Aorta (tissue), 5 donors: ENCODE results near the gene CASP3. TPM values are rescaled to one million over a fixed set of nuclear protein-coding genes. Genes with fewer than 3 reads are reported as not detected.

Experiments used
- ATAC-seq: fragments of 200-7000 bp; cut with Tn5 transposase; one replicate; pipeline ENCODE4 v1.9.1; 2022; ENCODE audit warnings: moderate library complexity; ENCODE audit not compliant: low FRiP score
- DNase-seq, 2 donors: peaks; one replicate each; pipeline ENCODE4 v3.0.0-alpha.2; 2020
- H3K27ac ChIP-seq, 2 donors: one replicate each; pipeline ENCODE4 v1.5.1; 2013; ENCODE audit warnings: low read length in 2 of 2, mild to moderate bottlenecking in 2 of 2, moderate library complexity in 2 of 2, control low read depth in 1 of 2, inconsistent platforms in 1 of 2, low read depth in 1 of 2
- H3K27me3 ChIP-seq, 2 donors: one replicate each; pipeline ENCODE4 v1.6.1; 2013; ENCODE audit warnings: control low read depth in 1 of 2, low read length in 1 of 2, mild to moderate bottlenecking in 1 of 2, moderate library complexity in 1 of 2; ENCODE audit not compliant: insufficient read depth in 2 of 2, control insufficient read depth in 1 of 2
- H3K36me3 ChIP-seq, 2 donors: one replicate each; pipeline ENCODE4 v1.6.1; 2013; ENCODE audit warnings: control low read depth in 1 of 2, low read length in 1 of 2, mild to moderate bottlenecking in 1 of 2; ENCODE audit not compliant: insufficient read depth in 2 of 2, control insufficient read depth in 1 of 2
- H3K4me1 ChIP-seq, 2 donors: one replicate each; pipeline ENCODE4 v1.6.1; 2013; ENCODE audit warnings: low read length in 2 of 2, control low read depth in 1 of 2, mild to moderate bottlenecking in 1 of 2, moderate library complexity in 1 of 2; ENCODE audit not compliant: insufficient read depth in 2 of 2, control insufficient read depth in 1 of 2
- H3K4me3 ChIP-seq, 2 donors: one replicate each; pipeline ENCODE4 v1.5.1; 2013; ENCODE audit warnings: low read length in 2 of 2, control low read depth in 1 of 2, mild to moderate bottlenecking in 1 of 2
- H3K9me3 ChIP-seq: one replicate; pipeline ENCODE4 v1.6.1; 2013; ENCODE audit warnings: mild to moderate bottlenecking, low read length; ENCODE audit not compliant: control insufficient read depth
- WGBS, 2 donors: extraction: QIAGEN DNeasy Blood & Tissue Kit; methylation state at CpG; one replicate each; pipeline ENCODE4 v1.1.7; 2013; 5-methylcytosine and 5-hydroxymethylcytosine counted together
- intact Hi-C, 2 donors: fragments of 100-400 bp; cut with DNase I; formaldehyde crosslinking; loops; one replicate each; pipeline versions ENCODE4 v1.14.2 to v1.15.0; 2022
- polyA plus RNA-seq, 2 donors: library from polyadenylated mRNA; stranded (reverse); fragments of 200-250 nt; gene quantifications; one replicate each; pipeline ENCODE4 v1.2.3, GENCODE V29; 2013
- total RNA-seq, 2 donors: library from RNA; stranded (reverse); fragmentation: NEBNext Ultra II Directional; extraction: Animal tissue kit (Norgen Biotek cat#: 25700); gene quantifications; one replicate each; pipeline ENCODE4 v1.2.1, GENCODE V29; 2021
- donor health status: healthy with polysubstance abuse.
- donor health status: Bipolar disorder and iron deficiency.
- donor health status: DM: no; HTN: no; CAD: no.
- donor health status: DM: no; HTN: no; CAD: no.
- donor health status: DM: yes; HTN: yes; CAD: no.

Gene CASP3
- total and polyA plus RNA-seq, 4 donors: 9.9 to 23.2 (median 18.6) TPM

- intact Hi-C loops: no loop called here
- H3K4me1 ChIP-seq: no peaks in the 10 kb centered on the region
- DNase-seq: no peak
- H3K27ac ChIP-seq: no peak overlapping the region
- no peaks in the 10 kb centered on the region for H3K36me3 ChIP-seq
- no peak for ATAC-seq
- 71 to 79% methylated on average over 3 of the region's 3 CpGs for WGBS, 2 donors
- no peaks in the 10 kb centered on the region for H3K9me3 ChIP-seq
- H3K4me3 ChIP-seq: no peak overlapping the region
- H3K27me3 ChIP-seq: no peaks in the 10 kb centered on the region
Observed at GRCh38 chr4:184590196-184590595, 59.1 kb downstream of the CASP3 start.

GRCh38 chr4:184588893-184589292 lies 60.4 kb downstream of the CASP3 start:
- no peak for ATAC-seq
- Histone ChIP-seq H3K27ac (no peak overlapping the region), H3K27me3 (no peaks in the 10 kb centered on the region), H3K4me3 (no peak overlapping the region), H3K9me3 (no peaks in the 10 kb centered on the region), H3K4me1 (no peaks in the 10 kb centered on the region), H3K36me3 (no peaks in the 10 kb centered on the region)
- intact Hi-C loops: no loop called here
- WGBS, 2 donors: 83 to 85% methylated on average over 8 of the region's 8 CpGs
- no peak for DNase-seq

- no peak for ATAC-seq
- Histone ChIP-seq H3K27ac (no peak overlapping the region), H3K4me3 (no peak overlapping the region), H3K27me3 (no peaks in the 10 kb centered on the region), H3K9me3 (no peaks in the 10 kb centered on the region), H3K36me3 (no peaks in the 10 kb centered on the region), H3K4me1 (no peaks in the 10 kb centered on the region)
- intact Hi-C loops: no loop called here
- no peak for DNase-seq
- WGBS, 2 donors: 66 to 69% methylated on average over 3 of the region's 3 CpGs
Observed at GRCh38 chr4:184587701-184588100, 61.5 kb downstream of the CASP3 start.

- Histone ChIP-seq H3K27me3 (no peaks in the 10 kb centered on the region), H3K27ac (no peak overlapping the region), H3K9me3 (no peaks in the 10 kb centered on the region), H3K4me1 (no peaks in the 10 kb centered on the region), H3K4me3 (no peak overlapping the region), H3K36me3 (no peaks in the 10 kb centered on the region)
- ATAC-seq (no peak), DNase-seq (no peak)
- WGBS, 2 donors: 90 to 91% methylated on average over 5 of the region's 5 CpGs
- intact Hi-C loops: no loop called here
Observed at GRCh38 chr4:184587221-184587620, 62.0 kb downstream of the CASP3 start.

- 80 to 81% methylated on average over 9 of the region's 9 CpGs for WGBS, 2 donors
Observed at GRCh38 chr4:184583738-184584502, 65.3 kb downstream of the CASP3 start.

More at GRCh38 chr4:184583738-184584502, 65.3 kb downstream of the CASP3 start:
- H3K27me3 ChIP-seq: no peaks in the 10 kb centered on the region
- no peak overlapping the region for H3K4me3 ChIP-seq
- H3K27ac ChIP-seq: no peak overlapping the region
- no peak for ATAC-seq
- no peaks in the 10 kb centered on the region for H3K36me3 ChIP-seq
- intact Hi-C loops: no loop called here
- no peaks in the 10 kb centered on the region for H3K9me3 ChIP-seq
- no peaks in the 10 kb centered on the region for H3K4me1 ChIP-seq
- DNase-seq: no peak

Other genes with a start within 250 kb of the CASP3 start
- 10 to 100 TPM; 37.1 to 49.4 TPM for gene IRF2, start 174.9 kb downstream of the CASP3 start, total RNA-seq
- 10 to 100 TPM; 14.1 to 17.7 TPM for gene IRF2, start 174.9 kb downstream of the CASP3 start, polyA plus RNA-seq
- gene PRIMPOL, start 291 bp upstream of the CASP3 start, total RNA-seq: 10 to 100 TPM; 16.0 to 23.8 TPM
- gene PRIMPOL, start 291 bp upstream of the CASP3 start, polyA plus RNA-seq: 10 to 100 TPM; 31.9 to 33.7 TPM
- 1 to 10 TPM; 1.1 to 3.1 TPM for gene CENPU, start 84.6 kb upstream of the CASP3 start, total RNA-seq
- 1 to 10 TPM; 1.2 to 2.5 TPM for gene CENPU, start 84.6 kb upstream of the CASP3 start, polyA plus RNA-seq
- 10 to 100 TPM; 61.3 to 97.8 TPM for gene ACSL1, start 176.5 kb upstream of the CASP3 start, total RNA-seq
- 10 to 100 TPM; 20.3 to 49.7 TPM for gene ACSL1, start 176.5 kb upstream of the CASP3 start, polyA plus RNA-seq